ENCODE data around the gene GNG10. TPM values are rescaled to one million over a fixed set of nuclear protein-coding genes. Genes with fewer than 3 reads are reported as not detected.
"Not testable (repeated sequence)": the region's sequence is repeated elsewhere in the genome, so short reads cannot be mapped to it uniquely, and the experiment has no call there.

Gene GNG10
- total and polyA plus RNA-seq, 4 donors, result 24.7 to 63.6 (median 49.9) TPM

DNA sequence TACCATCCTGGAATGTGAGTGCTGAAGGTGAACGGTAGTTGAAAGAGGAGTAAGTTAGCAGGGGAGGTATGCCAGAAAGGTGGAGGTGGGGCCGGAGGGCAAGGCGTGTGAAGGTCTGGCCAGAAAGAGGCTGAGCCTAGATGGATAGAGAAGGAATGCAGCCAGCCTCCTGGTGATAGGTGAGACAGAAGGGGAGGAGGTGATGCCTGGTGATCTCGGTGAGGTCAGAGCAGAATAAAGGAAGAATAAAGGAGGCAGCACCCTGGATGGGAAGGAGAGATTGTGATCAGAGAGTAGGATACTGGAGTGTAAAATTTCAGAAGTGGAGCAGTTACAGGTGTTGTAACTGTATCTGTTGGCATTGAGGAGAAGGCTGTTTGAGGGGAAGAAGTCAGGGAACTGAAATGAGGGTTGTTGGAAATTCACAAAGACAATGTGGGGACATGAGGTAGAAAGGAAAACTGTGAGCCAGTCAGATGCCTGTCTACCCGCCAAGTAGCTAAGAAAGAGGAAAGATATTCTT lies 2.0 kb downstream of the GNG10 start:
- 69% methylated on average over 4 of the region's 5 CpGs for WGBS (ENCODE audit: insufficient coverage)
- no peaks in the 10 kb centered on the region for H3K27me3 ChIP-seq (ENCODE audit: control insufficient read depth, insufficient read depth, low read length)
- no peak for DNase-seq (ENCODE audit: low read depth in 4 of 6, low spot score in 6 of 6)
- H3K9me3 ChIP-seq (ENCODE audit: control insufficient read depth, insufficient read depth, low read length), result no peaks in the 10 kb centered on the region
- no peak overlapping the region for H3K27ac ChIP-seq (ENCODE audit: low read depth, low read length)
- H3K4me1 ChIP-seq (ENCODE audit: control insufficient read depth, insufficient read depth, low read length), result peaks cover 16% of the 10 kb centered on the region
- H3K4me3 ChIP-seq (ENCODE audit: low read depth, low read length), result no peak overlapping the region
- peaks cover 15% of the 10 kb centered on the region for H3K36me3 ChIP-seq (ENCODE audit: control insufficient read depth, insufficient read depth, low read length)

DNA sequence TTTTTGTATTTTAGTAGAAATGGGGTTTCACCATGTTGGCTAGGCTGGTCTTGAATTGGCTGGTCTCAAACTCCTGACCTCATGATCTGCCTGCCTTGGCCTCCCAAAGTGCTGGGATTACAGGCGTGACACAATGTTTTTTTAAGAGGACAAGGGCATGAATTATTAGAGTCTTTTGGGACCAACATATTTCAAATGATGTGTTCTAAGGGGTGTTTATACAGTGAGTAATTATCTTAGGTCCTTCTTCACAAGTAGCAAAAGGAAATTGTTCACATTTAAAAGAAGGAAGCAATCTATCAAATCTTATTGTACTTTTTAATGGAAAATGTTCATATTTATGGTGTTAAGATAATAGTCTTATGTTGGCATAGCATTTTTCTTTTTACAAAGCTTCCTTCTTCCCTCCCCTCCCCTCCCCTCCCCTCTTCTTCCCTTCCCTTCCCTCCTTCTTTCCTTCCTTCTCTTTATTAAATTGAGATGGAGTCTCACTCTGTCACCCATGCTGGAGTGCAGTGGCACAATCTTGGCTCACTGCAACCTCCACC lies 6.7 kb downstream of the GNG10 start:
- Histone ChIP-seq H3K36me3 (ENCODE audit: control insufficient read depth, insufficient read depth, low read length) (peaks cover 26% of the 10 kb centered on the region), H3K9me3 (ENCODE audit: control insufficient read depth, insufficient read depth, low read length) (no peaks in the 10 kb centered on the region), H3K27ac (ENCODE audit: low read depth, low read length) (no peak overlapping the region), H3K27me3 (ENCODE audit: control insufficient read depth, insufficient read depth, low read length) (no peaks in the 10 kb centered on the region), H3K4me3 (ENCODE audit: low read depth, low read length) (no peak overlapping the region), H3K4me1 (ENCODE audit: control insufficient read depth, insufficient read depth, low read length) (peaks cover 3% of the 10 kb centered on the region)
- no peak for DNase-seq (ENCODE audit: low read depth in 4 of 6, low spot score in 6 of 6)
- no CpG with 5 or more reads among the region's 1 CpG for WGBS (ENCODE audit: insufficient coverage)

DNA sequence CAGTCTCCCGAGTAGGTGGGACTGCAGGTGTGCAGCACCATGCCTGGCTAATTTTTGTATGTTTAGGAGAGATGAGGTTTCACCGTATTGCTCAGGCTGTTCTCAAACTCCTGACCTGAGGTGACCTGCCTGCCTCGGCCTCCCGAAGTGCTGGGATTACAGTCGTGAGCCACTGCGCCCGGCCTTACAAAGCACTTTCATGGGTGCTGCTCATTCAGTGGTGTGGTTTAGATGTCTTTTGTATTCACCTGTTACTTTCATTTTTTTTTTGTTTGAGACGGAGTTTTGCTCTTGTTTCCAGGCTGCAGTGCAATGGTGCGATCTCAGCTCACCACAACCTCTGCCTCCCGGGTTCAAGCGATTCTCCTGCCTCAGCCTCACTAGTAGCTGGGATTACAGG lies 7.2 kb downstream of the GNG10 start:
- H3K4me3 ChIP-seq (ENCODE audit: low read depth, low read length); DNase-seq (ENCODE audit: low read depth in 4 of 6, low spot score in 6 of 6); H3K4me1 ChIP-seq (ENCODE audit: control insufficient read depth, insufficient read depth, low read length); H3K9me3 ChIP-seq (ENCODE audit: control insufficient read depth, insufficient read depth, low read length); H3K27me3 ChIP-seq (ENCODE audit: control insufficient read depth, insufficient read depth, low read length); H3K27ac ChIP-seq (ENCODE audit: low read depth, low read length): not testable (repeated sequence)
- peaks cover 26% of the 10 kb centered on the region for H3K36me3 ChIP-seq (ENCODE audit: control insufficient read depth, insufficient read depth, low read length)
- 84% methylated on average over 5 of the region's 11 CpGs for WGBS (ENCODE audit: insufficient coverage)

DNA sequence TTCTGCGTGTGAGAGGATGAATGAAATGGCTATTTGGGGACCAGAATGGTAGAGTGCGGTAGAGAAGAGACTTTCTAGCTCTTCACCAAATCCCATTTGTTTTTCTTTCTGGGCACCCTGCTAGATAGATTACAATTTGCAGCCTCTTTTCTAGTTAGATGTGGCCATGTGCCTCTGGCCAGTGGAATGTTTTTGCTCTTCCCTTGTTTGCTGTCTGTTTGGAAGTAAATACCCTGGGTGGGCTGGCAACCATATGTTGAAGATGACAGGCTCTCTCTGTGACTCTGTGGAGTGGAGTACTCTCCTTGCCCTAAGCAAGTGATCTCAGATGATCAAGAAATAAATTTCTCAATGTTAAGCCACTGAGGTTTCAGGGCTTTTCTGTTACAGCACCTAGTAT lies 12.9 kb downstream of the GNG10 start:
- no peaks in the 10 kb centered on the region for H3K27me3 ChIP-seq (ENCODE audit: control insufficient read depth, insufficient read depth, low read length)
- no peaks in the 10 kb centered on the region for H3K9me3 ChIP-seq (ENCODE audit: control insufficient read depth, insufficient read depth, low read length)
- H3K36me3 ChIP-seq (ENCODE audit: control insufficient read depth, insufficient read depth, low read length), result peaks cover 12% of the 10 kb centered on the region
- H3K4me1 ChIP-seq (ENCODE audit: control insufficient read depth, insufficient read depth, low read length), result no peaks in the 10 kb centered on the region
- no CpG with 5 or more reads among the region's 2 CpGs for WGBS (ENCODE audit: insufficient coverage)
- H3K4me3 ChIP-seq (ENCODE audit: low read depth, low read length), result no peak overlapping the region
- DNase-seq (ENCODE audit: low read depth in 4 of 6, low spot score in 6 of 6), result no peak
- no peak overlapping the region for H3K27ac ChIP-seq (ENCODE audit: low read depth, low read length)

DNA sequence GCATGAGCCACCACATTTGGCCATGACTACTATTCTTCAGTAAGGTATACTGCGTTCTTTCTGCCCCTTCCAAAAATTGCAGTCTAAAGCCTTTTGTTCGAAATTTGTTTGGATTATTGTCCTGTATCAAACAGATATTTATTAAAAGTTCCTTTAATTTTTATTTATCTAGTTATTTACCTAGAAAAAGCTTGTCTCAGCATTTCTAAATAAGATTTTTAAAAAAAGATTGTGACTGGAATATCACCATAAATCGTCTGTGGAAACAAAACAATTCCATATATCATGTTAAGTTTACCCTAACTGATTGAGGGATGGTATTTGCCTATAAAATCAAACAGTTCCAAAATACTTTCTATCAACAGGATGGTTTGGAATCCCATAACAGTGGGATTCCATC lies 14.7 kb downstream of the GNG10 start:
- H3K9me3 ChIP-seq (ENCODE audit: control insufficient read depth, insufficient read depth, low read length), result no peaks in the 10 kb centered on the region
- H3K36me3 ChIP-seq (ENCODE audit: control insufficient read depth, insufficient read depth, low read length), result peaks cover 17% of the 10 kb centered on the region
- no peaks in the 10 kb centered on the region for H3K4me1 ChIP-seq (ENCODE audit: control insufficient read depth, insufficient read depth, low read length)
- H3K27me3 ChIP-seq (ENCODE audit: control insufficient read depth, insufficient read depth, low read length), result no peaks in the 10 kb centered on the region
- DNase-seq (ENCODE audit: low read depth in 4 of 6, low spot score in 6 of 6), result no peak
- H3K27ac ChIP-seq (ENCODE audit: low read depth, low read length), result no peak overlapping the region
- H3K4me3 ChIP-seq (ENCODE audit: low read depth, low read length), result no peak overlapping the region
- WGBS (ENCODE audit: insufficient coverage), result no CpG with 5 or more reads among the region's 3 CpGs

DNA sequence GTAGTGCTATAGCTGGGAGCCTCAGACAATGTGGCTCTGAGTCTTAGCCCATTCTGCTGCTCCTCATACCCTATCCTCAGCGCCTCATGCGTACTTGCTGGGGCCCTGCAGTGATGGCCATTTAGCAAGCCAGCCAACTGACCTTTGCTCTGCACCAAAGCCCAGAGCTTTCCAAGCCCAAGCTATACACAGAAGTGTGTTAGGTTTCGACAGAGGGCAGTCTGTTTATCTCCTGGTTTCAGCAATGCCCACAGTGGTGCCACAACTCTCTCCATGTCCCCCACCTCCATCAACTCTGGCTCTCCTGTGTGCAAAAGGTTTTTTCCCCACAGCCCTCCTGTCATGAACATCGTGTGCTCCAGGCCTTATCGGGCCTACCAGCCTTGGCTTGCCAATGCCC lies 16.9 kb downstream of the GNG10 start:
- H3K9me3 ChIP-seq (ENCODE audit: control insufficient read depth, insufficient read depth, low read length), result no peaks in the 10 kb centered on the region
- no peaks in the 10 kb centered on the region for H3K4me1 ChIP-seq (ENCODE audit: control insufficient read depth, insufficient read depth, low read length)
- 98% methylated on average over 5 of the region's 5 CpGs for WGBS (ENCODE audit: insufficient coverage)
- H3K27me3 ChIP-seq (ENCODE audit: control insufficient read depth, insufficient read depth, low read length), result no peaks in the 10 kb centered on the region
- DNase-seq (ENCODE audit: low read depth in 4 of 6, low spot score in 6 of 6), result no peak
- no peak overlapping the region for H3K27ac ChIP-seq (ENCODE audit: low read depth, low read length)
- H3K4me3 ChIP-seq (ENCODE audit: low read depth, low read length), result no peak overlapping the region
- H3K36me3 ChIP-seq (ENCODE audit: control insufficient read depth, insufficient read depth, low read length), result peaks cover 15% of the 10 kb centered on the region

DNA sequence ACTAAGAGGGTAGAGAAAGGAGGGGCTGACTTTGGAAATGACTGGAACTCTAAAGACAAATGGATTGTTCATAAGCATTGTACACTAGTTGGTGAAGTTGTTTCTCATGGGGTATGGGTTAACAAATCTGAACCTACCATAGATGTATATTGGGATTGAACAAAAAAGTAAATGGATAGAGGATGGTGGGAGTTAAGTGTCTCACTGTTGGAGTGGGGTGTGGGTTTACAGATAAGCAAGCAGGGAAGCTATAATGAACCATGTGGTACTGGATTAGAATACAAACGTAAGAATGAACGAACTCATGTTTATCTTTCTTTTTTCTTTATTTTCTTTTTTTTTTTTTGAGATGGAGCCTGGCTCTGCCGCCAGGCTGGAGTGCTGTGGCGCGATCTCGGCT lies 17.8 kb downstream of the GNG10 start:
- 100% methylated on average over 4 of the region's 6 CpGs for WGBS (ENCODE audit: insufficient coverage)

DNA sequence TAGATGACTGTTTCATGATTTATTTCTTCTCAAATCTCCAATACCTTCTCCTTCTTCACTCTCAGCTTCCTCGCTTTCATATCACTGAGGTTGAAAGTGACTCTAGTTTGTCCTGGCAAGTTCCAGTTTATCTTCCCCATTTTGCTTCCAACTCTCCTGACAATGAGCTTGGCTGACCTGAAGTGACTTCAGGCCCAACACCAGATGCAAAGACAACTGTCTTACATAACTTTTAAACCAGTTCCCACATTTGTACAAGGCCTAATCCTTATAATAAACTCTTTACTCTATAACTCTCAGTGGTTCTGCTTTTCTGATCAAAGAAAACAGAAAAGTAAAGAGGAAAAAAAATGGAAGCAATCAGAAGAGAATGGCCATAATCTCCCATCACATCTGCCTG lies 22.0 kb downstream of the GNG10 start:
- 100% methylated on average over 1 of the region's 1 CpG for WGBS (ENCODE audit: insufficient coverage)
- H3K4me1 ChIP-seq (ENCODE audit: control insufficient read depth, insufficient read depth, low read length), result no peaks in the 10 kb centered on the region
- DNase-seq (ENCODE audit: low read depth in 4 of 6, low spot score in 6 of 6), result no peak
- H3K27ac ChIP-seq (ENCODE audit: low read depth, low read length), result no peak overlapping the region
- no peak overlapping the region for H3K4me3 ChIP-seq (ENCODE audit: low read depth, low read length)
- no peaks in the 10 kb centered on the region for H3K27me3 ChIP-seq (ENCODE audit: control insufficient read depth, insufficient read depth, low read length)
- no peaks in the 10 kb centered on the region for H3K9me3 ChIP-seq (ENCODE audit: control insufficient read depth, insufficient read depth, low read length)
- peaks cover 9% of the 10 kb centered on the region for H3K36me3 ChIP-seq (ENCODE audit: control insufficient read depth, insufficient read depth, low read length)

More for the DNA sequence above, 17.8 kb downstream of the GNG10 start:
- no peak for DNase-seq (ENCODE audit: low read depth in 4 of 6, low spot score in 6 of 6)
- Histone ChIP-seq H3K27me3 (ENCODE audit: control insufficient read depth, insufficient read depth, low read length) (no peaks in the 10 kb centered on the region), H3K4me3 (ENCODE audit: low read depth, low read length) (no peak overlapping the region), H3K27ac (ENCODE audit: low read depth, low read length) (no peak overlapping the region), H3K4me1 (ENCODE audit: control insufficient read depth, insufficient read depth, low read length) (no peaks in the 10 kb centered on the region), H3K36me3 (ENCODE audit: control insufficient read depth, insufficient read depth, low read length) (peaks cover 15% of the 10 kb centered on the region), H3K9me3 (ENCODE audit: control insufficient read depth, insufficient read depth, low read length) (no peaks in the 10 kb centered on the region)

DNA sequence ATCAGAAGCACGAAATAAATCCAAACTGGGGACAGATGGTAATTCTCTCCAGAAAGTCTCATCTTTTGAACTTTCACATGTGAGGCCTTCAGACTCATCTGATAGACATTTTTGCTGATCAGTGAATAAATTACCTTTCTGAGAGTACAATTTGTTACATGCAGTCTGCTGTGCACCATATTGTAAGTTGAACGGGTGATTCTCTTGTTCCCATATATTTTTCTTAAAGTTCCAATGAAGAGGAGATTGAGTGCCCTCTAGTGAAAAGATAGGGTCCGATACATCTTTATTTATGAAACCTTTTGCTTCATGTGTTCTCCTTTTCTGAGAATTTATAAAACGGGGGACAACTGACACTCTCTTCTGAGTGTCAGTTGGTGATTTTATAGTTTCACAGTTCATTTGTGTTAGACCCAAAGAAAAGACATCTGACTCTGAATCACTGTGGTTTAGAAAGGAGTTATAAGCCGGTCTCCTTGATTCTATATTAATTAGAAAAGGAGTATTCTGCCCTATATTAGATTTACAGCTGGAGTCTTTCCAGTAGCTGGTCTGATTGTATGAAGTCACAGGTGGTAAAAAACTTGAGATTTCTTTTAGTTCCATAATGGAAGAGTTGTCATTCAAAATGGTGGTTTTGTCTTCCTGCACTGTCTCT lies 30.4 kb downstream of the GNG10 start:
- Histone ChIP-seq H3K9me3 (ENCODE audit: control insufficient read depth, insufficient read depth, low read length) (no peaks in the 10 kb centered on the region), H3K4me3 (ENCODE audit: low read depth, low read length) (no peak overlapping the region), H3K36me3 (ENCODE audit: control insufficient read depth, insufficient read depth, low read length) (no peaks in the 10 kb centered on the region), H3K27ac (ENCODE audit: low read depth, low read length) (no peak overlapping the region), H3K4me1 (ENCODE audit: control insufficient read depth, insufficient read depth, low read length) (no peaks in the 10 kb centered on the region), H3K27me3 (ENCODE audit: control insufficient read depth, insufficient read depth, low read length) (no peaks in the 10 kb centered on the region)
- WGBS (ENCODE audit: insufficient coverage), result 0% methylated on average over 1 of the region's 5 CpGs
- DNase-seq (ENCODE audit: low read depth in 4 of 6, low spot score in 6 of 6), result peak in 4 of 6 donors; percentile 6 to 58 (median 36)

DNA sequence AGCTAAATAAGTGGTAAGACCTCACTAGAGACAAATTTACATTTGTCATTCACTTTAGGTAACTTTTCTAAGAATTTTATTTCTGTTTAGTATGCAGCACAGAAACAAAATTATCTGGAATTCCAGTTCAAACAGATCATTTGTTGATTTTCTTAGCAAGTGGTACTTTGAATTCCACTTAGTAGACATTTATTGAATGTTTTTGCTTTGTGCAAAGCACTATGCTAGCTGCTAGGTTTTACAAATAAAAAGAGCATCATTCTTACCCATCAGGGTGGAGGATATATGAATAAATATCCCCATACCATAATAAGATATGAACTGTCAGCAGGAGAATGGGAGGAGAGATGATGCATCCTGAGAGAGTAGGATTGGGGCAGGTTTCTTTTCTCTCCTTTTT lies 35.4 kb downstream of the GNG10 start:
- Histone ChIP-seq H3K9me3 (ENCODE audit: control insufficient read depth, insufficient read depth, low read length) (no peaks in the 10 kb centered on the region), H3K27ac (ENCODE audit: low read depth, low read length) (no peak overlapping the region), H3K4me3 (ENCODE audit: low read depth, low read length) (no peak overlapping the region), H3K36me3 (ENCODE audit: control insufficient read depth, insufficient read depth, low read length) (no peaks in the 10 kb centered on the region), H3K27me3 (ENCODE audit: control insufficient read depth, insufficient read depth, low read length) (no peaks in the 10 kb centered on the region), H3K4me1 (ENCODE audit: control insufficient read depth, insufficient read depth, low read length) (no peaks in the 10 kb centered on the region)
- no peak for DNase-seq (ENCODE audit: low read depth in 4 of 6, low spot score in 6 of 6)

Measured in spinal cord (tissue), 10 donors.